ENCODE results near the gene ADAMTS3. TPM values are rescaled to one million over a fixed set of nuclear protein-coding genes. Genes with fewer than 3 reads are reported as not detected.

Gene ADAMTS3
- total RNA-seq, 1 experiment from 2014 or later, result 0.39 TPM

DNA sequence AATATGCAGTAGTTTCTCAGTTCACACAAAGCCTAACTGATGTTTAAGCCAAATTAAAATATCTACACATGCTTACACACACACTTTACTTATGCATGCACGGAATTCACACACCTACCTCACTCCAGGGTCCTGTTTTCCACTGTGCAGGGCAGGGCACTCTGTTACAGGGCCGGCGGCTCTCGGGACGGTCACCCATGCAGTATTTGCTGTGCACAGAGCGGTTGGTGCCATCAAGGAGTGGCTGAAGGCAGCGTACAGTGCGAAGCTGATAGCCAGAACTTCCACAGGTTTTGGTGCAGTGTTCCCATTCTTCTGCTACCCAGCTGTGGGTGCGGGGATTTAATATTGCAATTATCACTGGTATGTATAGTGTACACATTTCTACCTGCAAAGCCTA, 278.3 kb downstream of the ADAMTS3 start:
- intact Hi-C loops (cut with micrococcal nuclease; ENCODE audit: unreplicated experiment) (no loop called here), in situ Hi-C loops (cut with HindIII; ENCODE audit: low pct_unique_long_range_greater_than_20kb, low sequenced_read_pairs) (no loop called here)
- CTCF ChIA-PET, result no interaction called here

DNA sequence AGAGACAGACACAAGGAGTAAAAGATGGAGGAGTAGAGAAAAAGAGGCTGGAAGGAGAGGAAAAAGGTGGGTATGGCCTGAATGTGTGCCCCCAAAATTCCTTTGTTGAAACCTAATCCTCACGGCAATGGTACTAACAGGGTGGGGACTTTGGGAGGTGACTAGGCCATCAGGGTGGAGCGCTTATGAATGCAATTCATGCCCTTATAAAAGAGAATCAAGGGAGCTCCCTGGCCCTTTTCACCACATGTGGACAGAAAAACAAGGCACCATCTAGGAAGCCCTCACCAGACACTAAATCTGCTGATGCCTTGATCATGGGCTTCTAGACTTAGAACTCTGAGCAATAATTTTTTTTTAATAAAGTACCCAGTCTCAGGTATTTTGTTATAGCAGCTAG, 282.1 kb downstream of the ADAMTS3 start:
- ChIA-PET CTCF (no interaction called here), POLR2A (no interaction called here)
- no peak overlapping the region for H3K27ac ChIP-seq (ENCODE audit: low read length)
- BruUV-seq (replicated peaks), result no TSS peak
- H3K9me3 ChIP-seq (ENCODE audit: control insufficient read depth, insufficient read depth, low read depth, low read length), result no peaks in the 10 kb centered on the region
- no peaks in the 10 kb centered on the region for H3K27me3 ChIP-seq (ENCODE audit: control insufficient read depth, insufficient read depth, low read length)
- H3K4me3 ChIP-seq (ENCODE audit: low read depth in 2 of 2, low read length in 2 of 2), result no peak overlapping the region
- intact Hi-C loops (cut with micrococcal nuclease; ENCODE audit: unreplicated experiment), result loop anchor here (5.0 kb wide), 1 partner anchor 555 kb away; no protein-coding TSS in a partner anchor
- ATAC-seq (no peak), DNase-seq (ENCODE audit: low read depth, low spot score) (no peak)
- no peak for TF ChIP-seq TCF7L2 (IDR thresholded peaks at IDR 0.05; ENCODE audit: low read depth, low read length)
- TF ChIP-seq, protein P1, sequence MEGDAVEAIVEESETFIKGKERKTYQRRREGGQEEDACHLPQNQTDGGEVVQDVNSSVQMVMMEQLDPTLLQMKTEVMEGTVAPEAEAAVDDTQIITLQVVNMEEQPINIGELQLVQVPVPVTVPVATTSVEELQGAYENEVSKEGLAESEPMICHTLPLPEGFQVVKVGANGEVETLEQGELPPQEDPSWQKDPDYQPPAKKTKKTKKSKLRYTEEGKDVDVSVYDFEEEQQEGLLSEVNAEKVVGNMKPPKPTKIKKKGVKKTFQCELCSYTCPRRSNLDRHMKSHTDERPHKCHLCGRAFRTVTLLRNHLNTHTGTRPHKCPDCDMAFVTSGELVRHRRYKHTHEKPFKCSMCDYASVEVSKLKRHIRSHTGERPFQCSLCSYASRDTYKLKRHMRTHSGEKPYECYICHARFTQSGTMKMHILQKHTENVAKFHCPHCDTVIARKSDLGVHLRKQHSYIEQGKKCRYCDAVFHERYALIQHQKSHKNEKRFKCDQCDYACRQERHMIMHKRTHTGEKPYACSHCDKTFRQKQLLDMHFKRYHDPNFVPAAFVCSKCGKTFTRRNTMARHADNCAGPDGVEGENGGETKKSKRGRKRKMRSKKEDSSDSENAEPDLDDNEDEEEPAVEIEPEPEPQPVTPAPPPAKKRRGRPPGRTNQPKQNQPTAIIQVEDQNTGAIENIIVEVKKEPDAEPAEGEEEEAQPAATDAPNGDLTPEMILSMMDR (IDR thresholded peaks at IDR 0.05), result no peak
- TF ChIP-seq POLR2AphosphoS5 (IDR thresholded peaks at IDR 0.05; ENCODE audit: low read depth, low read length), result no peak
- TF ChIP-seq, protein P2, sequence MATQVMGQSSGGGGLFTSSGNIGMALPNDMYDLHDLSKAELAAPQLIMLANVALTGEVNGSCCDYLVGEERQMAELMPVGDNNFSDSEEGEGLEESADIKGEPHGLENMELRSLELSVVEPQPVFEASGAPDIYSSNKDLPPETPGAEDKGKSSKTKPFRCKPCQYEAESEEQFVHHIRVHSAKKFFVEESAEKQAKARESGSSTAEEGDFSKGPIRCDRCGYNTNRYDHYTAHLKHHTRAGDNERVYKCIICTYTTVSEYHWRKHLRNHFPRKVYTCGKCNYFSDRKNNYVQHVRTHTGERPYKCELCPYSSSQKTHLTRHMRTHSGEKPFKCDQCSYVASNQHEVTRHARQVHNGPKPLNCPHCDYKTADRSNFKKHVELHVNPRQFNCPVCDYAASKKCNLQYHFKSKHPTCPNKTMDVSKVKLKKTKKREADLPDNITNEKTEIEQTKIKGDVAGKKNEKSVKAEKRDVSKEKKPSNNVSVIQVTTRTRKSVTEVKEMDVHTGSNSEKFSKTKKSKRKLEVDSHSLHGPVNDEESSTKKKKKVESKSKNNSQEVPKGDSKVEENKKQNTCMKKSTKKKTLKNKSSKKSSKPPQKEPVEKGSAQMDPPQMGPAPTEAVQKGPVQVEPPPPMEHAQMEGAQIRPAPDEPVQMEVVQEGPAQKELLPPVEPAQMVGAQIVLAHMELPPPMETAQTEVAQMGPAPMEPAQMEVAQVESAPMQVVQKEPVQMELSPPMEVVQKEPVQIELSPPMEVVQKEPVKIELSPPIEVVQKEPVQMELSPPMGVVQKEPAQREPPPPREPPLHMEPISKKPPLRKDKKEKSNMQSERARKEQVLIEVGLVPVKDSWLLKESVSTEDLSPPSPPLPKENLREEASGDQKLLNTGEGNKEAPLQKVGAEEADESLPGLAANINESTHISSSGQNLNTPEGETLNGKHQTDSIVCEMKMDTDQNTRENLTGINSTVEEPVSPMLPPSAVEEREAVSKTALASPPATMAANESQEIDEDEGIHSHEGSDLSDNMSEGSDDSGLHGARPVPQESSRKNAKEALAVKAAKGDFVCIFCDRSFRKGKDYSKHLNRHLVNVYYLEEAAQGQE (IDR thresholded peaks at IDR 0.05; ENCODE audit: insufficient read depth in 1 of 2, low read depth in 2 of 2, low read length in 1 of 2), result no peak
- no peak for TF ChIP-seq SIN3A (IDR thresholded peaks at IDR 0.05; ENCODE audit: borderline replicate concordance, insufficient read depth, low read depth, low read length)
- in situ Hi-C loops (cut with HindIII; ENCODE audit: low pct_unique_long_range_greater_than_20kb, low sequenced_read_pairs), result no loop called here
- no peaks in the 10 kb centered on the region for H3K36me3 ChIP-seq (ENCODE audit: control insufficient read depth, insufficient read depth, low read length)
- no peaks in the 10 kb centered on the region for H3K4me1 ChIP-seq (ENCODE audit: control insufficient read depth, insufficient read depth, low read length)

More for the DNA sequence above, 278.3 kb downstream of the ADAMTS3 start:
- no peak for DNase-seq (ENCODE audit: low read depth, low spot score)
- no peak for ATAC-seq
- Histone ChIP-seq H3K4me1 (ENCODE audit: control insufficient read depth, insufficient read depth, low read length) (no peaks in the 10 kb centered on the region), H3K9me3 (ENCODE audit: control insufficient read depth, insufficient read depth, low read depth, low read length) (no peaks in the 10 kb centered on the region), H3K27me3 (ENCODE audit: control insufficient read depth, insufficient read depth, low read length) (no peaks in the 10 kb centered on the region), H3K36me3 (ENCODE audit: control insufficient read depth, insufficient read depth, low read length) (no peaks in the 10 kb centered on the region), H3K4me3 (ENCODE audit: low read depth in 2 of 2, low read length in 2 of 2) (no peak overlapping the region), H3K27ac (ENCODE audit: low read length) (no peak overlapping the region)
- POLR2A ChIA-PET, result no interaction called here
- TF ChIP-seq SIN3A (IDR thresholded peaks at IDR 0.05; ENCODE audit: borderline replicate concordance, insufficient read depth, low read depth, low read length), result no peak
- TF ChIP-seq, protein P1 (IDR thresholded peaks at IDR 0.05), result no peak
- no peak for TF ChIP-seq TCF7L2 (IDR thresholded peaks at IDR 0.05; ENCODE audit: low read depth, low read length)
- TF ChIP-seq POLR2AphosphoS5 (IDR thresholded peaks at IDR 0.05; ENCODE audit: low read depth, low read length), result no peak
- TF ChIP-seq, protein P2 (IDR thresholded peaks at IDR 0.05; ENCODE audit: insufficient read depth in 1 of 2, low read depth in 2 of 2, low read length in 1 of 2), result no peak
- BruUV-seq (replicated peaks), result no TSS peak

All from Panc1 (cell line).